HCT116 (cell line): ENCODE results near the gene FNDC3B. TPM values are rescaled to one million over a fixed set of nuclear protein-coding genes. Genes with fewer than 3 reads are reported as not detected.

Source experiments
- ATAC-seq: fragments of 200-7000 bp; cut with Tn5 transposase; 2 replicates; pipeline ENCODE4 v1.9.1; 2020; ENCODE audit warnings: mild to moderate bottlenecking, moderate library complexity
- BruUV-seq: library from RNA; stranded (reverse); fragments of 400-500 nt; replicated peaks from 2 replicates; lab custom pipeline; 2021; lab: Mats Ljungman, UMichigan
- CTCF ChIA-PET: fragments of 300-600 bp; sonication (Branson Sonifier 250); formaldehyde crosslinking; loops from one replicate; lab custom pipeline; 2021; ENCODE audit warnings: antibody characterized with exemption; lab: Charles Lee
- POLR2A ChIA-PET: fragments of 300-600, 350-600 bp; sonication (Branson Sonifier 250); formaldehyde crosslinking; loops from one replicate; lab custom pipeline; 2021; ENCODE audit warnings: antibody characterized with exemption; lab: Charles Lee
- RAD21 ChIA-PET, 2 experiments: fragments of 300-600 bp; sonication (Branson Sonifier 250); formaldehyde crosslinking; loops; one replicate each; lab custom pipeline; 2023; ENCODE audit warnings: low total read pairs in 2 of 2; ENCODE audit not compliant: uncharacterized antibody in 2 of 2, unreplicated experiment in 2 of 2, low non-redundant PET in 1 of 2; lab: Charles Lee
- DNase-seq: peaks from one replicate; pipeline ENCODE4 v3.0.0-alpha.2; 2010; ENCODE audit warnings: low read depth, low spot score
- H2AFZ ChIP-seq: fragments of 200-600 bp; shearing (Covaris generic), sonication (generic); 2 replicates; pipeline ENCODE4 v1.6.1; 2017; ENCODE audit warnings: low read depth, mixed run types, mixed read lengths, antibody characterized with exemption, low read length; ENCODE audit not compliant: poor library complexity, severe bottlenecking
- H3K27ac ChIP-seq: 2 replicates; pipeline ENCODE4 v1.5.1; 2012; ENCODE audit warnings: low read depth, low read length
- H3K27me3 ChIP-seq: fragments of 200-600 bp; sonication (generic); 2 replicates; pipeline ENCODE4 v1.6.1; 2016; ENCODE audit warnings: mixed run types, low read length, mixed read lengths; ENCODE audit not compliant: insufficient read depth
- H3K36me3 ChIP-seq, 2 experiments: fragments of 200-500 bp in 1 of 2; fragments of 200-600 bp in 1 of 2; sonication (Bioruptor generic) in 1 of 2; sonication (generic) in 1 of 2; 2 replicates each; pipeline versions ENCODE4 v1.5.1 to v1.6.1; 2014 to 2016; ENCODE audit warnings: low read length in 2 of 2, inconsistent platforms in 1 of 2, mixed read lengths in 1 of 2, mixed run types in 1 of 2; ENCODE audit not compliant: insufficient read depth in 2 of 2, control insufficient read depth in 1 of 2
- H3K4me1 ChIP-seq, 2 experiments: fragments of 200-600 bp in 1 of 2; sonication (generic) in 1 of 2; 2 replicates each; pipeline versions ENCODE4 v1.5.1 to v1.6.1; 2012 to 2017; ENCODE audit warnings: low read length in 2 of 2, inconsistent platforms in 1 of 2, mild to moderate bottlenecking in 1 of 2, mixed read lengths in 1 of 2, mixed run types in 1 of 2, moderate library complexity in 1 of 2; ENCODE audit not compliant: insufficient read depth in 2 of 2, control insufficient read depth in 1 of 2
- H3K4me2 ChIP-seq: fragments of 200-600 bp; sonication (generic); 2 replicates; pipeline ENCODE4 v1.6.1; 2017; ENCODE audit warnings: mixed run types, low read length, mixed read lengths
- H3K4me3 ChIP-seq, 2 experiments: fragments of 200-600 bp in 1 of 2; sonication (generic) in 1 of 2; replicated peaks in 1 of 2; 2 replicates each; pipeline ENCODE4 v1.5.1; 2011 to 2016; ENCODE audit warnings: low read length in 2 of 2, control low read depth in 1 of 2, low read depth in 1 of 2, mild to moderate bottlenecking in 1 of 2, mixed read lengths in 1 of 2, mixed run types in 1 of 2
- H3K79me2 ChIP-seq: fragments of 200-600 bp; sonication (generic); 2 replicates; pipeline ENCODE4 v1.6.1; 2017; ENCODE audit warnings: mild to moderate bottlenecking, mixed run types, low read length, moderate library complexity, mixed read lengths; ENCODE audit not compliant: insufficient read depth
- H3K9ac ChIP-seq: fragments of 200-600 bp; sonication (generic); 2 replicates; pipeline ENCODE4 v1.6.1; 2016; ENCODE audit warnings: low read length, mixed read lengths
- H3K9me2 ChIP-seq: fragments of 200-600 bp; sonication (generic), shearing (Covaris generic); 2 replicates; pipeline ENCODE4 v1.6.1; 2017; ENCODE audit warnings: mixed run types, mild to moderate bottlenecking, moderate library complexity; ENCODE audit not compliant: insufficient read depth
- H3K9me3 ChIP-seq, 2 experiments: fragments of 200-500 bp in 1 of 2; fragments of 200-600 bp in 1 of 2; sonication (Bioruptor generic) in 1 of 2; sonication (generic) in 1 of 2; 2 replicates each; pipeline ENCODE4 v1.6.1; 2014 to 2017; ENCODE audit warnings: low read length in 2 of 2, mixed read lengths in 2 of 2, inconsistent platforms in 1 of 2, low read depth in 1 of 2, mild to moderate bottlenecking in 1 of 2, mixed run types in 1 of 2, moderate library complexity in 1 of 2; ENCODE audit not compliant: control insufficient read depth in 1 of 2, insufficient read depth in 1 of 2
- H4K20me1 ChIP-seq: fragments of 200-600 bp; sonication (generic), shearing (Covaris generic); 2 replicates; pipeline ENCODE4 v1.6.1; 2017; ENCODE audit warnings: mixed run types, mild to moderate bottlenecking, moderate library complexity; ENCODE audit not compliant: insufficient read depth
- ATF3 ChIP-seq: IDR thresholded peaks from 2 replicates; pipeline ENCODE4 v1.6.1; 2012
- CBX3 ChIP-seq: IDR thresholded peaks from 2 replicates; pipeline ENCODE4 v1.6.1; 2012; ENCODE audit warnings: low read depth
- EGR1 ChIP-seq: IDR thresholded peaks from 2 replicates; pipeline ENCODE4 v1.6.1; 2012; ENCODE audit warnings: low read depth
- JUND ChIP-seq: IDR thresholded peaks from 2 replicates; pipeline ENCODE4 v1.6.1; 2012
- RAD21 ChIP-seq: IDR thresholded peaks from 2 replicates; pipeline ENCODE4 v1.6.1; 2012; ENCODE audit warnings: low read depth, mild to moderate bottlenecking
- SP1 ChIP-seq: IDR thresholded peaks from 2 replicates; pipeline ENCODE4 v1.6.1; 2012; ENCODE audit warnings: low read depth
- ZNF274 ChIP-seq: fragments of 200-500 bp; sonication (Bioruptor generic); IDR thresholded peaks from 2 replicates; pipeline ENCODE4 v1.6.1; 2014; ENCODE audit warnings: mild to moderate bottlenecking, low read depth, low read length, inconsistent platforms
- intact Hi-C: fragments of 100-400 bp; cut with micrococcal nuclease; formaldehyde crosslinking; loops from 2 replicates; pipeline ENCODE4 v1.10.0; 2022
- total RNA-seq: library from RNA; stranded (reverse); gene quantifications from one replicate; pipeline ENCODE4 v1.2.1, GENCODE V29; 2021; ENCODE audit not compliant: unreplicated experiment
- TF ChIP-seq, protein P1 (sequence below): IDR thresholded peaks from 2 replicates; pipeline ENCODE4 v1.6.1; 2011; ENCODE audit warnings: mild to moderate bottlenecking, low read length, moderate library complexity; ENCODE audit not compliant: insufficient replicate concordance; ENCODE audit errors: extremely low read depth

FNDC3B gene
- total RNA-seq, 1 experiment from 2014 or later = 45.7 TPM

DNA sequence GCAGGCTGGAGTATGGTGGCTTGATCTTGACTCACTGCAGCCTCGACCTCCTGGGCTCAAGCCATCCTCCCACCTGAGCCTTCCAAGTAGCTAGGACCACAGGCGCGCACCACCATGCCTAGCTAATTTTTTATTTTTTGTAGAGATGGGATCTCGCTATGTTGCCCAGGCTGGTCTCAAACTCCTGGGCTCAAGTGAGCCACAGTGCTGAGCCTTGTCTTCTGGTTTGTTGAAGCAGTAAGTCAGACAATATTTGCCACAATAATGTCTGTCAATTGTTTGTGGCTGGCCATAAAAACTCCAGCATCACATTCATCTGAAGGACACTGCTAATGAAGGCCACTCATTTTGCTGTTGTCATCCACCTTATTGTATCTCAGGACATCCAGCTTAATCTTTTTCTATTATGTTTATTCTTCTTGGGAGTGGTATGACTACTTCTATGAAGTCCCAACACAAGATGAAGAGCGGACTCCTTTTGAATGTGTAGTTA is 185.9 kb downstream of the FNDC3B start:
- TF ChIP-seq JUND = no peak
- TF ChIP-seq, protein P1, sequence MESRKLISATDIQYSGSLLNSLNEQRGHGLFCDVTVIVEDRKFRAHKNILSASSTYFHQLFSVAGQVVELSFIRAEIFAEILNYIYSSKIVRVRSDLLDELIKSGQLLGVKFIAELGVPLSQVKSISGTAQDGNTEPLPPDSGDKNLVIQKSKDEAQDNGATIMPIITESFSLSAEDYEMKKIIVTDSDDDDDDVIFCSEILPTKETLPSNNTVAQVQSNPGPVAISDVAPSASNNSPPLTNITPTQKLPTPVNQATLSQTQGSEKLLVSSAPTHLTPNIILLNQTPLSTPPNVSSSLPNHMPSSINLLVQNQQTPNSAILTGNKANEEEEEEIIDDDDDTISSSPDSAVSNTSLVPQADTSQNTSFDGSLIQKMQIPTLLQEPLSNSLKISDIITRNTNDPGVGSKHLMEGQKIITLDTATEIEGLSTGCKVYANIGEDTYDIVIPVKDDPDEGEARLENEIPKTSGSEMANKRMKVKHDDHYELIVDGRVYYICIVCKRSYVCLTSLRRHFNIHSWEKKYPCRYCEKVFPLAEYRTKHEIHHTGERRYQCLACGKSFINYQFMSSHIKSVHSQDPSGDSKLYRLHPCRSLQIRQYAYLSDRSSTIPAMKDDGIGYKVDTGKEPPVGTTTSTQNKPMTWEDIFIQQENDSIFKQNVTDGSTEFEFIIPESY = no peak
- TF ChIP-seq, all 23 proteins: peak for 0
- Histone ChIP-seq H3K27ac (no peak overlapping the region), H3K9me3 (no peaks in the 10 kb centered on the region), H3K79me2 (peaks cover 11% of the 10 kb centered on the region; the same call in 1 of the 2 replicates), H4K20me1 (peaks cover 2% of the 10 kb centered on the region; the same call in 1 of the 2 replicates), H3K4me3 (no peak overlapping the region), H3K9me2 (no peaks in the 10 kb centered on the region), H3K4me2 (no peak overlapping the region), H3K4me1 (no peaks in the 10 kb centered on the region), H3K27me3 (no peaks in the 10 kb centered on the region), H3K36me3 (no peaks in the 10 kb centered on the region), H2AFZ (no peak overlapping the region), H3K9ac (no peak overlapping the region)
- ChIA-PET CTCF (no interaction called here), POLR2A (no interaction called here), RAD21 (no interaction called here)
- intact Hi-C loops = no loop called here
- ATAC-seq (no peak), DNase-seq (no peak)
- BruUV-seq = no TSS peak

DNA sequence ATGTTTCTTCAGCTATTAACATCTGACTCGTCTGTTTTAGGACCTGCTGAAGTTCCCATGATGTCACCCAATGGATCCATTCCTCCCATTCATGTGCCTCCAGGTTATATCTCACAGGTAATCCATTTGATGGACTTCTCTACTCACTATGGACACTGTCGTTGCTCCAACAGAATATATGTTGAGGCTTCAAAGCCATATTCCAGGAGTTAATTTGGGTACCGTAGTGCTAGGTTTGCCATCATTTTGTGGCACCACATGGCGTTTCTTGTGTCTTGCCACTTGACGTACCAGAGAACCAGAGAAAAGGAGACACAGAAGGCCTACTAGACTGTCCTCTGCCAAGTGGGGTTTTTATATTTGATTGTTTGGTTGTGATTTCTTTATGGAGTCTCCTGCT is 187.5 kb downstream of the FNDC3B start:
- Histone ChIP-seq H3K4me3 (no peak overlapping the region), H3K36me3 (no peaks in the 10 kb centered on the region), H3K9me2 (no peaks in the 10 kb centered on the region), H3K27me3 (no peaks in the 10 kb centered on the region), H2AFZ (no peak overlapping the region), H3K4me1 (no peaks in the 10 kb centered on the region), H3K4me2 (no peak overlapping the region), H3K79me2 (peaks cover 11% of the 10 kb centered on the region; the same call in 1 of the 2 replicates), H3K9ac (no peak overlapping the region), H4K20me1 (no peaks in the 10 kb centered on the region), H3K9me3 (no peaks in the 10 kb centered on the region), H3K27ac (no peak overlapping the region)
- CTCF ChIA-PET = no interaction called here
- no TSS peak for BruUV-seq
- TF ChIP-seq SP1 = no peak
- TF ChIP-seq RAD21 = no peak
- no peak for TF ChIP-seq EGR1
- no peak for TF ChIP-seq CBX3
- no peak for TF ChIP-seq ATF3
- TF ChIP-seq ZNF274 = no peak
- RAD21 ChIA-PET = no interaction called here
- ATAC-seq (no peak), DNase-seq (no peak)
- intact Hi-C loops = no loop called here
- POLR2A ChIA-PET = no interaction called here
